SK-N-SH treated with all-trans-retinoic acid at 6 μM for 48 hours (cell line): Measurements from ENCODE around the gene TMEM174.

Experiments
- ARNTL ChIP-seq: fragments of 450-650 bp; formaldehyde crosslinking; IDR thresholded peaks from 2 replicates; pipeline ENCODE4 v1.5.0; 2020; ENCODE audit warnings: low read depth, mild to moderate bottlenecking, moderate library complexity, borderline replicate concordance
- BACH2 ChIP-seq: fragments of 250-450 bp; sonication (Bioruptor Pico); IDR thresholded peaks from 2 replicates; pipeline ENCODE4 v1.9.0; 2021; ENCODE audit warnings: mild to moderate bottlenecking, borderline replicate concordance
- CSDC2 ChIP-seq: fragments of 250-450 bp; sonication (Bioruptor Pico); IDR thresholded peaks from 2 replicates; pipeline ENCODE4 v1.5.0; 2020; ENCODE audit warnings: mild to moderate bottlenecking, moderate library complexity
- CSRNP3 ChIP-seq: fragments of 250-450 bp; sonication (Bioruptor Pico); IDR thresholded peaks from 2 replicates; pipeline ENCODE4 v1.5.1; 2021; ENCODE audit warnings: mild to moderate bottlenecking, moderate library complexity
- ESRRG ChIP-seq: fragments of 250-450 bp; sonication (Bioruptor Pico); IDR thresholded peaks from 2 replicates; pipeline ENCODE4 v1.6.1; 2021; ENCODE audit warnings: mild to moderate bottlenecking
- GLIS3 ChIP-seq: fragments of 250-450 bp; sonication (Bioruptor Pico); IDR thresholded peaks from 2 replicates; pipeline ENCODE4 v1.5.0; 2020; ENCODE audit warnings: mild to moderate bottlenecking, moderate library complexity
- OSR1 ChIP-seq: fragments of 250-450 bp; sonication (Bioruptor Pico); IDR thresholded peaks from 2 replicates; pipeline ENCODE4 v1.8.0; 2022; ENCODE audit warnings: moderate library complexity, mild to moderate bottlenecking, inconsistent platforms
- PATZ1 ChIP-seq: fragments of 250-450 bp; sonication (Bioruptor Pico); IDR thresholded peaks from 2 replicates; pipeline ENCODE4 v1.8.0; 2020; ENCODE audit warnings: mild to moderate bottlenecking, moderate library complexity, borderline replicate concordance
- PPARA ChIP-seq: fragments of 250-450 bp; sonication (Bioruptor Pico); IDR thresholded peaks from 2 replicates; pipeline ENCODE4 v1.5.0; 2020; ENCODE audit warnings: mild to moderate bottlenecking, borderline replicate concordance
- RARB ChIP-seq: fragments of 250-450 bp; sonication (Bioruptor Pico); IDR thresholded peaks from 2 replicates; pipeline ENCODE4 v1.8.0; 2021; ENCODE audit warnings: mild to moderate bottlenecking, moderate library complexity
- SNAI2 ChIP-seq: fragments of 250-450 bp; sonication (Bioruptor Pico); IDR thresholded peaks from 2 replicates; pipeline ENCODE4 v1.5.0; 2020; ENCODE audit warnings: mild to moderate bottlenecking, moderate library complexity
- ZFP30 ChIP-seq: fragments of 450-650 bp; formaldehyde crosslinking; IDR thresholded peaks from 2 replicates; pipeline ENCODE4 v1.5.0; 2022; ENCODE audit warnings: mild to moderate bottlenecking, moderate library complexity
- ZNF70 ChIP-seq: fragments of 450-650 bp; formaldehyde crosslinking; IDR thresholded peaks from 2 replicates; pipeline ENCODE4 v1.5.0; 2020; ENCODE audit warnings: mild to moderate bottlenecking, moderate library complexity
- TF ChIP-seq, protein P1 (sequence below): fragments of 250-450 bp; sonication (Bioruptor Pico); IDR thresholded peaks from 2 replicates; pipeline ENCODE4 v1.5.1; 2020; ENCODE audit warnings: low read depth, mild to moderate bottlenecking, moderate library complexity

GRCh38 chr5:73142035-73142434 is 31.0 kb upstream of the TMEM174 start:
- TF ChIP-seq CSDC2 = no peak
- no peak for TF ChIP-seq RARB
- TF ChIP-seq ZFP30 = no peak
- no peak for TF ChIP-seq CSRNP3 (CRISPR knock-in tag)
- TF ChIP-seq ESRRG (CRISPR knock-in tag) = no peak
- TF ChIP-seq PPARA (CRISPR knock-in tag) = no peak
- no peak for TF ChIP-seq ZNF70 (CRISPR knock-in tag)
- TF ChIP-seq PATZ1 (CRISPR knock-in tag) = no peak
- TF ChIP-seq ARNTL (CRISPR knock-in tag) = no peak
- no peak for TF ChIP-seq BACH2 (CRISPR knock-in tag)
- TF ChIP-seq, protein P1, sequence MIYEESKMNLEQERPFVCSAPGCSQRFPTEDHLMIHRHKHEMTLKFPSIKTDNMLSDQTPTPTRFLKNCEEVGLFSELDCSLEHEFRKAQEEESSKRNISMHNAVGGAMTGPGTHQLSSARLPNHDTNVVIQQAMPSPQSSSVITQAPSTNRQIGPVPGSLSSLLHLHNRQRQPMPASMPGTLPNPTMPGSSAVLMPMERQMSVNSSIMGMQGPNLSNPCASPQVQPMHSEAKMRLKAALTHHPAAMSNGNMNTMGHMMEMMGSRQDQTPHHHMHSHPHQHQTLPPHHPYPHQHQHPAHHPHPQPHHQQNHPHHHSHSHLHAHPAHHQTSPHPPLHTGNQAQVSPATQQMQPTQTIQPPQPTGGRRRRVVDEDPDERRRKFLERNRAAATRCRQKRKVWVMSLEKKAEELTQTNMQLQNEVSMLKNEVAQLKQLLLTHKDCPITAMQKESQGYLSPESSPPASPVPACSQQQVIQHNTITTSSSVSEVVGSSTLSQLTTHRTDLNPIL (CRISPR knock-in tag) = no peak
- no peak for TF ChIP-seq GLIS3 (CRISPR knock-in tag)
- TF ChIP-seq SNAI2 = no peak
- TF ChIP-seq OSR1 (CRISPR knock-in tag) = no peak
